Mesenteric fat pad (tissue), 1 donor: ENCODE data around the gene BAAT. TPM values are rescaled to one million over a fixed set of nuclear protein-coding genes. Genes with fewer than 3 reads are reported as not detected.

Experiments used
- DNase-seq: peaks from one replicate; pipeline ENCODE4 v3.0.0-alpha.2; 2020; ENCODE audit warnings: low spot score
- total RNA-seq: library from RNA; stranded (reverse); fragmentation: NEBNext Ultra II Directional; extraction: Animal tissue kit (Norgen Biotek cat#: 25700); gene quantifications from one replicate; pipeline ENCODE4 v1.2.1, GENCODE V29; 2021
- donor health status: DM: yes; HTN: yes; CAD: no.

The BAAT gene
- total RNA-seq, 1 donor from 2014 or later: not detected

GRCh38 chr9:101324245-101324804 lies 60.5 kb downstream of the BAAT start:
- no peak for DNase-seq

- DNase-seq: no peak
These were observed 61.7 kb downstream of the BAAT start for GRCh38 chr9:101323129-101323528.

DNA sequence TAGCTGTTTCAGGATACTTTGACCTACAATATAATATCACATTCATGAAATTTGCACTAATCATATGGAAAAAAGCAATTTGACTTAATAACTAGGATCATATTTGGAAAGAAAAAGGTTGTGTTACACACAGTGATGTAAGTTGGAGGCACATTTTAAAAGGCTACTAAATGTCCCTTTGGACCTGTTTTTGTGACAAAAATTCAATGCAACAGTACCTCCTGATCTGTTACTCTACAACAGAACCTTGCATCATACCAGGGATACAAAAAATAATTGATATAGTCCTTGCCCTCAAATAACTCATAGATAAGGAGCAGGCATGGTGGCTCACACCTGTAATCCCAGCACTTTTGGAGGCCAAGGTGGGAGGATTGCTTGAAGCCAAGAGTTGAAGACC lies 67.1 kb downstream of the BAAT start:
- DNase-seq: no peak

DNA sequence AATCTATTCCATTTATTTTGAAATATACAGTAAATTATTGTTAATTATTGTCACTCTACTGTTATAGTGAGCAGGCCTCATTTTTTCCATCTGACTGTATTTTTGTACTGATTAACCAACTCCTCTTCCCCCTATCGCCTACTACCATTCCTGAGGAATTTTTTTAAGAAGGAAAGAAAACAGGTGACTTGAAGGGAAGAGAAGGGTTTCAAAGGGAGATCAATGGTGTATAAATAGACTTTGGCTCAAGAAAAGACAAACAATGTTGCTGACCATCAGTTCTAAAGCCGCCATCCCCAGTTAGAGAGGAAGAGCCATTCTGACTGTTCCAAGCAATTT lies 69.7 kb downstream of the BAAT start:
- no peak for DNase-seq

GRCh38 chr9:101312661-101313060 lies 72.1 kb downstream of the BAAT start:
- no peak for DNase-seq

- DNase-seq: no peak
These were observed 72.9 kb downstream of the BAAT start for GRCh38 chr9:101311758-101312420.

- DNase-seq: no peak
These were observed 73.6 kb downstream of the BAAT start for GRCh38 chr9:101311191-101311590.

Other genes starting within 250 kb of the BAAT start
- gene MRPL50, start 13.6 kb upstream of the BAAT start, total RNA-seq: 10.1 TPM
- gene ZNF189, start 13.8 kb upstream of the BAAT start, total RNA-seq: 21.6 TPM
- 4.7 TPM for gene ALDOB, start 50.8 kb upstream of the BAAT start, total RNA-seq
- gene RNF20, start 148.8 kb upstream of the BAAT start, total RNA-seq: 34.2 TPM
- gene PPP3R2, start 210.0 kb upstream of the BAAT start, total RNA-seq: not detected